ENCODE data around the gene LEKR1. TPM values are rescaled to one million over a fixed set of nuclear protein-coding genes. Genes with fewer than 3 reads are reported as not detected.

Gene LEKR1
- total and polyA plus RNA-seq, 2 donors (not counting 1 experiment from before 2014, with no cell fraction given) = 0.94 to 4.7 TPM

- Histone ChIP-seq H3K27me3 (replicated peaks in 1 of 4; ENCODE audit: control extremely low read depth in 1 of 4, control insufficient read depth in 3 of 4, insufficient read depth in 4 of 4, low read length in 3 of 4) (no peaks in the 10 kb centered on the region), H3K4me2 (replicated peaks; ENCODE audit: low read depth, low read length, poor library complexity, severe bottlenecking) (no peak overlapping the region), H3K4me3 (ENCODE audit: control extremely low read depth in 1 of 5, extremely low read depth in 1 of 5, insufficient read depth in 1 of 5, low read depth in 2 of 5, low read length in 4 of 5) (no peak overlapping the region), H4K20me1 (ENCODE audit: control insufficient read depth, insufficient read depth, low read length, poor library complexity, severe bottlenecking) (no peaks in the 10 kb centered on the region), H3K36me3 (replicated peaks in 1 of 2; ENCODE audit: control extremely low read depth in 1 of 2, control insufficient read depth in 1 of 2, extremely low read depth in 1 of 2, insufficient read depth in 2 of 2, low read length in 1 of 2) (no peaks in the 10 kb centered on the region), H3K27ac (ENCODE audit: low read length in 2 of 2) (no peak overlapping the region), H2AFZ (ENCODE audit: insufficient read depth, low read depth, low read length, poor library complexity, severe bottlenecking) (no peak overlapping the region), H3K9me3 (ENCODE audit: control extremely low read depth in 1 of 3, control insufficient read depth in 2 of 3, insufficient read depth in 1 of 3, low read length in 2 of 3) (no peaks in the 10 kb centered on the region), H3K9ac (ENCODE audit: low read length) (no peak overlapping the region), H3K79me2 (ENCODE audit: control insufficient read depth, insufficient read depth, low read length) (no peaks in the 10 kb centered on the region), H3K4me1 (ENCODE audit: control insufficient read depth in 2 of 2, insufficient read depth in 2 of 2, low read length in 2 of 2) (no peaks in the 10 kb centered on the region)
- ChIA-PET POLR2A (no interaction called here), CTCF (interaction anchor here (0.7 kb wide), 1 partner anchor 11 kb away, joined by 3 read pairs; no protein-coding TSS in a partner anchor)
- ATAC-seq (ENCODE audit: low read depth) = no peak
- no peak overlapping the region for H3K4me3 Mint-ChIP-seq
- whole genome bisulfite sequencing (ENCODE audit: insufficient coverage) = 100% methylated on average over 3 of the region's 4 CpGs
- no peak overlapping the region for H3K27ac Mint-ChIP-seq
- intact Hi-C loops (cut with micrococcal nuclease) = no loop called here
- H3K4me1 Mint-ChIP-seq = no peaks in the 10 kb centered on the region
- no peaks in the 10 kb centered on the region for H3K27me3 Mint-ChIP-seq
- no peaks in the 10 kb centered on the region for H3K9me3 Mint-ChIP-seq (ENCODE audit: insufficient read depth)
- TF ChIP-seq CTCF (IDR thresholded peaks at IDR 0.05) (no peak), EZH2 (IDR thresholded peaks at IDR 0.05; ENCODE audit: borderline replicate concordance, insufficient read depth, low read depth, low read length, poor library complexity, severe bottlenecking) (no peak)
- DNase-seq = no peak
Measured at GRCh38 chr3:157073810-157074209, 247.7 kb downstream of the LEKR1 start.

- TF ChIP-seq EZH2 (IDR thresholded peaks at IDR 0.05; ENCODE audit: borderline replicate concordance, insufficient read depth, low read depth, low read length, poor library complexity, severe bottlenecking) (no peak), CTCF (IDR thresholded peaks at IDR 0.05) (no peak)
- intact Hi-C loops (cut with micrococcal nuclease) = no loop called here
- Histone ChIP-seq H3K4me3 (ENCODE audit: control extremely low read depth in 1 of 5, extremely low read depth in 1 of 5, insufficient read depth in 1 of 5, low read depth in 2 of 5, low read length in 4 of 5) (no peak overlapping the region), H3K27ac (ENCODE audit: low read length in 2 of 2) (no peak overlapping the region), H3K4me1 (ENCODE audit: control insufficient read depth in 2 of 2, insufficient read depth in 2 of 2, low read length in 2 of 2) (no peaks in the 10 kb centered on the region), H3K9me3 (ENCODE audit: control extremely low read depth in 1 of 3, control insufficient read depth in 2 of 3, insufficient read depth in 1 of 3, low read length in 2 of 3) (no peaks in the 10 kb centered on the region), H3K4me2 (replicated peaks; ENCODE audit: low read depth, low read length, poor library complexity, severe bottlenecking) (no peak overlapping the region), H3K36me3 (replicated peaks in 1 of 2; ENCODE audit: control extremely low read depth in 1 of 2, control insufficient read depth in 1 of 2, extremely low read depth in 1 of 2, insufficient read depth in 2 of 2, low read length in 1 of 2) (no peaks in the 10 kb centered on the region), H3K79me2 (ENCODE audit: control insufficient read depth, insufficient read depth, low read length) (no peaks in the 10 kb centered on the region), H4K20me1 (ENCODE audit: control insufficient read depth, insufficient read depth, low read length, poor library complexity, severe bottlenecking) (no peaks in the 10 kb centered on the region), H2AFZ (ENCODE audit: insufficient read depth, low read depth, low read length, poor library complexity, severe bottlenecking) (no peak overlapping the region), H3K9ac (ENCODE audit: low read length) (no peak overlapping the region), H3K27me3 (replicated peaks in 1 of 4; ENCODE audit: control extremely low read depth in 1 of 4, control insufficient read depth in 3 of 4, insufficient read depth in 4 of 4, low read length in 3 of 4) (no peaks in the 10 kb centered on the region)
- H3K4me1 Mint-ChIP-seq = no peaks in the 10 kb centered on the region
- H3K27ac Mint-ChIP-seq = no peak overlapping the region
- CTCF ChIA-PET = no interaction called here
- no peak for ATAC-seq (ENCODE audit: low read depth)
- DNase-seq = no peak
- H3K4me3 Mint-ChIP-seq = no peak overlapping the region
- H3K27me3 Mint-ChIP-seq = no peaks in the 10 kb centered on the region
- 90% methylated on average over 2 of the region's 3 CpGs for WGBS (ENCODE audit: insufficient coverage)
- no peaks in the 10 kb centered on the region for H3K9me3 Mint-ChIP-seq (ENCODE audit: insufficient read depth)
- POLR2A ChIA-PET = interaction anchor here (0.6 kb wide), 1 partner anchor 522 kb away, joined by 6 read pairs; no protein-coding TSS in a partner anchor
Measured at GRCh38 chr3:157074490-157074889, 248.3 kb downstream of the LEKR1 start.
